Measurements from ENCODE around the gene TUBGCP6.

The TUBGCP6 gene

DNA sequence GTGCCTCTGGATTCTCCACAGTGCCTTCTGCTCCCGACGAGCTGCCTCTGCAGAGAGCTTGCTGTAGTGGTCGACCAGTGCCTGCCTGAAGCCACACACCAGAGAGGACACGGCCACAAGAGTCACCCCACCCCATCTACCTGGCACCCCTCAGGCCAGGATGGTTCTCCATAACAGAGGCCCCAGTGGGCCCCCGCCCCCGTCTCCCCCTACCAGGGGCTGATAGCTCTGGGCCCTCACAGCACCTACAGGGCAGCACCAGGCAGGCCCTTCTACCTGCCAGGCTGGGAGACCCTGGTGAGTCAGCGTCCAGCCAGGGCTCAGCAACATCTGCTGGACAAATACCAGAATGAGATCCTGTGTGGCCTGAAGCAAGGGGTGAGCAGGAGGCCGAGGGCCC is 22.3 kb downstream of the TUBGCP6 start:
- no peak for DNase-seq

DNA sequence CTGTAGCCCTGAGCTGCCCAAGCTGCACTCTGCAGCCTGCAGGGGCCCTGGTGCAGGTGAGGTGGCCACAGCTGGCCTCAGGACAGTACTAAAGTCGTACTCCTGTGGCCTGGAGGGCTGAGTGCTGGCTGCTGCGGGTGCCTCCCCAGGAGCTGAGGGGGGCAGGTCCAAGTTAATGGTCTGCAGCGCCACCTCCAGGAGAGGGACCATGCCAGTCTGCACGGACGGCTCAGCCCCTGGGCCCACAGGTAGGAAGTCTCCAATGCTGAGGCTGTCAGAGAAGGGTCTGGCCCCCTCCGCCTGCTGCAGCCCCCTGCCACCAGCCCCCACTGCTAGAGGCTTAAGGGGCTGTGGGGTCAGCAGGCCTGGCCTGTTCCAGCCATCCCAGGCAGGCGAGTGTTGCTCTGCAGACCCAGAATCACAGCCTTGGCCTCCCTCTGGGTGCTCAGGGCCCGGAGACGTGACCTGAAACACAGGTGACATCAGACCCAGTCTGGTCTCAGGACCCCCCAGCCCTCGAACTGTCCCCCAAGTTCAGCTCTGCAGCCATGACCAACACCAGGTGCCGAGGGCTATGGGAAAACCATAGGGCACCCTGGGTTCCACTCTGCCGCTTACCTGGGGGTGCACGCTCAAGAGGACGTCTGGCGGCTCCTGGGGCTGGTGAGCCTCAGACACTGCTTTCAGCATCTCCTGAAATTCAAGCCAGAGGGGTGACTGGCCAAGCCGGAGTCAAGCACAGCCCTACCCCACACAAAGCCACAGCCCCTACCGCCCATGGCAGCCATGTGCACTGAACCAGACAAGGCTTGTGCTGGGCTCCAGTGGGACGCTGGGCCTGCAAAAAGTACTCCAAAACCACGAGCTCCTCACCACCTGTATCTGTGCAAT is 23.2 kb downstream of the TUBGCP6 start:
- no peak for DNase-seq

DNA sequence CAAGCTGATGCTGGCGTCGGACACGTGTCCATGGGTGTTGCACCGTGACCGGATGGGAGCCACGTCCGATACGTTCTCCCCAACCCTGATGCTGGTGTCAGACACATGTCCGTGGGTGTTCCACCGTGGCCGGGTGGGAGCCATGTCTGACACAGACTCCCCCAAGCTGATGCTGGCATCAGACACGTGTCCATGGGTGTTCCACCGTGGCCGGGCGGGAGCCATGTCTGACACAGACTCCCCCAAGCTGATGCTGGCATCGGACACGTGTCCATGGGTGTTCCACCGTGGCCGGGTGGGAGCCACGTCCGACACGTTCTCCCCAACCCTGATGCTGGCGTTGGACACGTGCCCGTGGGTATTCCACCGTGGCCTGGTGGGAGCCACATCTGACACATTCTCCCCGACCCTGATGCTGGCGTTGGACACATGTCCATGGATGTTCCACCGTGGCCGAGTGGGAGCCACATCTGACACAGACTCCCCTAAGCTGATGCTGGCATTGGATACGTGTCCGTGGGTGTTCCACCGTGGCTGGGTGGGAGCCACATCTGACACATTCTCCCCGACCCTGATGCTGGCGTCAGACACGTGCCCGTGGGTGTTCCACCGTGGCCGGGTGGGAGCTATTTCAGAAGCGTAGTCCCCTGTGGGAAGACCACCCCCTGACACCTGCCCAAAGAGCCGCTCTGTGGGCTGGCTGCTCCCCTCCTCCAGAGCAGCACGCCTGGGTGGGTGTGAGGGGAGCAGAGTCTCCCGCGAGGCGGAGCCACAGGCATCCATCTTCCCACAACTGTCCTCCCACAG is 24.0 kb downstream of the TUBGCP6 start:
- no peak for DNase-seq

DNA sequence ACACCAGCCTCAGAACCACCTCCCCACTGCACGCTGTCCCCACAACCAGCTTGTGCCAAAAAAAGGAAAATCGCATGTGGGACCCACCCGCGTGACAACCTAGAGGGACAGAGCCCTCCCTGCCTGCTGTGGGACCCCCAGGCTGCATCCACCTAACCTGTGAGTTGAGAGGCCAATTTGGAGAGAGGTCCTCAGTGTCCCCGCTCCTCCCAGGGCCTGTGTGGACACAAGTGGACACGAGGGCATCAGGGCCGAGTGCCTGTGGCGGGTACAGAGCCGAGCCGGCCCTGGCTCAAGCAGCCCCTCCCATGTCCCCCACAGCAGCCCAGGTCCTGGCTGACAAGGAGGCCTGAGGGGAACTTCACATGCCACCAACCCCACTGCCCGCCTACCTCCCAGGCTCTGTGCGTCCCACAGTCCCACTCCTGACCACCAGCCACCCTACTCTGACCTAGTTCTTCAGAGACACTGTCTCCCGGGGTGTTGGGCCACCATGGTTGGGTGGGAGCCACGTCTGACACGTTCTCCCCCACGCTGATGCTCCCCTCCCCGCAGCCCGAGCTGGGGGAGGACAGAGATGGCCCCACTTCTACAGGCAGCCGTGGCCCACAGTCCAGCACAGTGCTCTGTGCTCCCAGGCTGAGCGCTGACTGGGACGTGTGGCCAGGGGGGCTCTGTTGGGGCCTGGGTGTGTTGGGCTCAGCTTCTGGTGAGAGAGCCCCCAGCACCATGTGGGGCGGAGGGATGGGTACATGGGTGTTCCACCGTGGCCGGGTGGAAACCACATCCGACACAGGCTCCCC is 24.8 kb downstream of the TUBGCP6 start:
- DNase-seq, result no peak

DNA sequence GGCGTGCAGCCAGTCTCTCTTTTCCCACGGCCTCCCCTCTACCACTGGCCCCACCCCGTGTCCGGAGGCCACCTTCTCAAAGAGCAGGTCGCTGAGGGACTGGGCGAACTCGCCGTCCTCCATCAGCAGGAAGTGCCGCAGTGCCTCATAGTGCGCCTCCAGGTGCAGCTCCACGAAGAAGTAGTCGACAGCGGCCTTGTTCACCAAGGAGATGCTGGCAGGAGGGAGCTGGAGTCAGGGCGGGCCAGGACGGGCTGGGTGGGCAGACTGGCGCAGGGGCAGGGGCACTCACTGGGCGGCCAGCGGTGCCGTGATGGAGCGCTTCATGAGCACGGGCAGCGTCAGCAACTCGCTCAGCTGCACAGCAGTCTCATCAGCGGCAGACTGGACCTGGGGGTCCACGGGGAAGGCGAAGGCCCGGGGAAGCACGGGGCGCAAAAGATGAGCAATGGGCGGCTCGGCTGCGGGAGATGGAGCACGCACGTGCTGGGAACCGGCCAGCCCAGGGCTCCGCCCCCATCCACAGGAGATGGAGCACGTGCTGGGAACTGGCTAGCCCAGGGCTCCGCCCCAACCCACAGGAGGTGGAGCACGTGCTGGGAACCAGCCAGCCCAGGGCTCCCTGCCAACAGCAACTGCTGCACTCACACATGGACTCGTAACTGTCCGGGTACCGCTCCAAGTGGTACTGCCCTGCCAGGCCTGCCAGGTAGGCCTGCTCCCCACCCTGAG is 25.7 kb downstream of the TUBGCP6 start:
- DNase-seq, result no peak

DNA sequence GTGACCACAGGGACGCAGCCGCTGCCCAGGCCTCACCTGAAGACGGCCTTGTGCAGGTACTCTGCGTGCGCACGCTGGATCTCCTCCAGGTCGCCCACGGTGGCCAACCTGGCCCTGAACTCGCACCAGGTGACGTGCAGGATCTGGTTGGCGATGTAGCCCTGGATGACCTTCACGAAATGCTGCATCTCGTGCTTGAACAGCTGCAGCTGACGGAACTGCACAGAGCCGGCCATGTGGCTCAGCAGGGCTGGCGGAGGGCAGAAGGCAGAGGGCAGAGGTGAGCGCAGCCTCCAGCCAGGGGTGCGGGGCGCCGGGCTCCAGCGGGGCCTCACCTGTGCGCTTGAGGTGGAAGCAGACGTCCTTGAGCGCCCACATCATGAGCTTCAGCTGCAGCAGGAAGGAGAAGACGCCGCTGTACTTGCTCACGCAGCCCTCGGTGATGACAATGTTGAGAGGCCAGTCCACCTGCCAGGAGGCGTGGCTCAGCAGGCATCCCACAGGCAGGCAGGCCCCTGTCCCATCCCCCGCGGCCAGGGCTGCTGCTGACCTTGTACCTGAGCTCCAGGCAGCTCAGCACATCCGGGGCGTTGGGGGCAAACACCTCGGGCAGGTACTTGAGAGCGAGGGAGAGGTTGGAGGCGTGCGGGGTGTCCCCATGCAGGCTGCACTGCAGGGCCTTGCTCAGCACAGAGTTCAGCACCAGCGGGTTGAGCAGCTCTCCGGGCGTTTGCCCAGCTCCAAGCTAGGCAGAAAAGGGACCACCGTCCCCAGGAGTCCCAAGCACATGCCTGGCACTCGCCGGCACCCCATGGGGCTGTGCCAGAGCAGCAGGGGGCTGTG is 26.4 kb downstream of the TUBGCP6 start:
- DNase-seq, result no peak

DNA sequence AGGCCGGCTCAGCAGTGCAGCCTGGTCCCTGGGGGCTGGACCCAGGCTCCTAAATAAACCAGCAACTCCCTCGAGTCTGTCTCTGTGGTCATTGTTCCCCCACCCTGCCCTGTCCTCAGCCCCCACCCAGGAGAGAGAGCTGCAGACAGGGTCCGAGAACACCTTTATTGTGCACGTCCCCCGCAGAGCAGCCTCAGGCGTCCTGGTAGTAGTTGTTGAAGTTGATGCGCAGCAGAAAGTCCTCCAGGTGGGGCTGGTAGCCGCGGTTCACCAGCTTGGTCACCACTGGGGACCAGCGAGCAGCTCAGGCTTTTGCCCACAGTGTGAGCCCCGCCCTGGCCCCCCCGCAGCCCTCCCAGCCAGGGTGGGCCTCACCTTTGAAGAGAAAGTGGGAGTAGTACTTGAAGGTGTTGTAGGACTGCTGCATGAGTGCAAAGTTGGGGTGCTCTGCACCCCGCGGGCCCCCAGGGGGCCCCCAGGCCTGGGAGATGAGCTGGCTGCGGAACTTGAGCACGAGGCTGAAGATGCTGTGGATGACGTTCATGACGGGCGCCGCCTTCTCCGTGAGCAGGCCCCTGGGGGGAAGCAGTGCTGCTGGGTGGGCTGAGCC is 27.2 kb downstream of the TUBGCP6 start:
- DNase-seq, result no peak

DNA sequence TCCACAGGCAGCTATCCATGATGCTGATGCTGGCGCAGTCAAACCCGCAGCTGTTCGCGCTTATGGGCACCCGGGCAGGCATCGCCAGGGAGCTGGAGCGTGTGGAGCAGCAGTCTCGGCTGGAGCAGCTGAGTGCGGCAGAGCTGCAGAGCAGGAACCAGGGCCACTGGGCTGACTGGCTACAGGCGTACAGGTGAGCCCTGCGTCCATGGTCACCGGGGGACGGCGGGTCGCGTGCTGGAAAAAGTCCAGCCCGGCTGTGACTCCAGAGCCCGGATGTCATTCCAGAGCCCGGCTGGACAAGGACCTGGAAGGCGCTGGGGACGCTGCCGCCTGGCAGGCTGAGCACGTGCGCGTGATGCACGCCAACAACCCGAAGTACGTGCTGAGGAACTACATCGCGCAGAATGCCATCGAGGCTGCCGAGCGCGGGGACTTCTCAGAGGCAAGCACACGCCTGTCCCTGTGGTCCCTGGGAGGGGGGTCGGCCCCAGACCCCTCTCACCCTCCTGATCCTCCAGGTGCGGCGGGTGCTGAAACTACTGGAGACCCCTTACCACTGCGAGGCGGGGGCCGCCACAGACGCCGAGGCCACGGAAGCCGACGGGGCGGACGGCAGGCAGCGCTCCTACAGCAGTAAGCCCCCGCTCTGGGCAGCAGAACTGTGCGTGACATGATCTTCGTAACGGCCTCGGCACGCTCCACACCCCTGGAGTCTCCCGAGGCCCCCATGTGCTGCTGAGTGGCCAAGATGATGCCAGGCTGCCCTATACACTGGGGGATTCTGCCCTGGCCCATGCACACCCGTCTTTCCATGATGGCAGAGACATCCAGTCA is 27.9 kb downstream of the TUBGCP6 start:
- DNase-seq, result no peak

DNA sequence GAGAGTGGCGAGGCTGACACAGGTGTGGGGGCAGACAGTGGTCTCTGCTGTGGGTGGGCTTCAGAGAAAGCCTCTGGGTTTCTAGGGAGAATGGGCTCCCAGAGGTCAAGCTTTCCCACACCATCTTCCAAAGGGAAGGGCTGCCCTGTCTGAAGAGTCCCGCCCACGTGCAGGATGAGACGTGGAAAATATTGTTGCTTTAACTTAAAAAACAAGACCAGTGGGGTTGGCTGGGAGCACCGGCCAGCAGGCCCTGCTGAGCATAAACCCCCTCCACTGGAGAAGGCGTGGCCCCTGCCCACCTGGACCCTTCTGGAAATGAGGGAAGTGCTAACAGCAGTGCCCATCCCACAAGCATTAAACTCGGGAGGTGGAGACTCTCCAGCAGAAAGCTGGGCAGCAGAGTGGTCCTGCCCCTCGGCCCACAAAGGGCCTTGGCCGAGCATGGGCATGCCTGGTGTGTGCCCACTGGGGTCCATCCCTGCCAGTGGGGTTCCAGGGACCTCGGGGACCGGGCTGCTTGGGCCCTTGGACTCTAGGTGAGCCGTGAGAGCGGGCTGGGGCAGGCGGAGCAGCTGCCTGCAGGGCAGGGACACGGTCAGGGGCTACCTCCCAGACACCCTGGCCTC is 28.7 kb downstream of the TUBGCP6 start:
- DNase-seq, result no peak

DNA sequence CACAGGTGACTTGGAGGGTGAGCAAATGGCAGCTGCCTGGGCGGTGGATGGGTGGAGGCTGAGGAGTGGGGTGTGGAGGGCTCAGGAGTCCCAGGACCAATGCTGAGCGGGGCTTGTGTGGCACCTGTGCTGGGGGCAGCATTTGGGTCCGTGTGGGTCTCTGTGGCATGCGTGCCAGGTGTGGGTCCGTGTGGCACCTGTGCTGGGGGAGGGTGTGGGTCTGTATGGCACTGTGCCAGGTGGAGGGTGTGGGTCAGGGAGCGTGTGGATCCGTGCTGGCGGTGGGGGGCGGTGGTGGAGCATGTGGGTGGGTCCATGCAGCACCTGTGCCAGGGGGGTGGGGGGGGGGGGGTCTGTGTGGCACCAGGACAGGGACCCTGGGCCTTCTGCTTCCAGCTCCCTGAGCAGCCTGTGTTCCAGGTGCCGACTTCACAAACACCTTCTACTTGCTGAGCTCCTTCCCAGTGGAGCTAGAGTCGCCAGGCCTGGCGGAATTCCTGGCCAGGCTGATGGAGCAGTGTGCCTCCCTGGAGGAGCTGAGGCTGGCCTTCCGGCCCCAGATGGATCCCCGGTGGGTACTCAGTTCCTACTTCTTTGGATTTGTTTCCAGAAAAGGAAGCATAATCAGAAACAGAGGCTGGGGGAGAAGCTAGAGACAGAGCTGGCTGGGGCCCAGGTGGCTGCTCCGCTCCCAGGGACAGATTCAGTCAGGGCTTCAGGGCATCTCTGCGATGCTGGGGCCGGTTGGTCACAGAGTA is 29.3 kb downstream of the TUBGCP6 start:
- no peak for DNase-seq

DNA sequence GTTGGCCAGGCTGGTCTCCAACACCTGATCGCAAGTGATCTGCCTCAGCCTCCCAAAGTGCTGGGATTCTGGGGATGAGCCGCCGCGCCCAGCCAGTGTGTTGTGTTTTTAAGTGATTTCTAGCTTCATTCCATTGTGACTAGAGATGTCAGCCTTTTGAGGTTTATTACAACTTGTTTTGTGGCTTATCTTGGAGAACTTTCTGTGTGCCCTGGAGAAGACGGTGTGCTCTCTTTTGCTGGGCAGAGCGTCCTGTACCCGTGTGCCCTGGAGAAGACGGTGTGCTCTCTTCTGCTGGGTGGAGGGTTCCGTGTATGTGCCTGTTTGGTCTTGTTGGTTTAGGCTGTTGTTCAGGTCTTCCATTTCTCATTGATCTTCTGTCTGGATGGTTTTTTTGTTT is 31.6 kb downstream of the TUBGCP6 start:
- DNase-seq, result no peak

DNA sequence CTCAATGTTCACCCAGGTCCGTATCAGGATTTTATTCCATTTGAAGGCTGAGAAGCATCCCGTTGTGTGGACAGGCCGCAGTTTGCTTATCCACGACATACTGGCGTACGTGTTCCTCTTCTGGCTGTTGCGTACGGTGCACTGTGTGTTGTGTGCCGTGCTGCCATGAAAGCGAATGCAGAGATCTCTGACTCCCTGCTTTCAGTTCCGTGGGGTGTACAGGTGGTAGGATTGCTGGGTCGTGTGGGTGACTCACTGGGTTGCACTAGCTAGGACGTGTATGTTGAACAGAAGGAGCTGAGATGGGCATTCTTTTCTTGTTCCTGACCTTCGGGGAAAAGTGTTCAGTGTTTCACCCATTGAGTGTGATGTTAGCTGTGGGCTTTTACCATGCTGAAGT is 33.7 kb downstream of the TUBGCP6 start:
- no peak for DNase-seq

DNA sequence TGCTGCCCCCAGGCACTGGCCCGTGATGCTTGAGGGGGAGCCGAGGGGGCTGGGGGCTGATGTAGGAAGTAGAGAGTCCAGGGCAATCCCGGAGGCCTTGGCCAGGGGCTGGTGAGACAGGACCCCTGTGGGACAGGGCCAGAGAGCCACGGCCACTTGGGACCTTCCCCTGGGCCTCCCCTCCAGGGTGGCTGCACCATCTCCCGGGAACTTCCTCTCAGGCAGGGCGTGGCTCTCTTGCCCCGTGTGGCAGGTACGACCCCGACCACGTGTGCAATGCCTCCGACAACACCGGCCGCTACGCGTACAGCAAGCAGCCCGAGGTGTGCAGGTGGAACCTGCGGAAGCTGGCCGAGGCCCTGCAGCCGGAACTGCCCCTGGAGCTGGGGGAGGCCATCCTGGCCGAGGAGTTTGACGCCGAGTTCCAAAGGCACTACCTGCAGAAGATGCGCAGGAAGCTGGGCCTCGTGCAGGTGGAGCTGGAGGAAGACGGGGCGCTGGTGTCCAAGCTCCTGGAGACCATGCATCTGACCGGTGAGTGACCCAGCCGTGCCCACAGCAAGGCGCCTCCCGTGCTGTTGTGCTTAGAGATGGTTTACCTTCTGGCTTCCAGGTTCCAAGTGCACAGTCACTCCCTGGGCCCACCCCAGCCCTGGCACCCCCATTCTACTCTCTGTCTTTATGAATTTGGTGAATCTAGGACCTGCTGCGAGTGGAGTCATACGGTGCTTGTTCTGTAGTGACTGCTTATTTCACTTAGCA is 34.3 kb downstream of the TUBGCP6 start:
- no peak for DNase-seq

DNA sequence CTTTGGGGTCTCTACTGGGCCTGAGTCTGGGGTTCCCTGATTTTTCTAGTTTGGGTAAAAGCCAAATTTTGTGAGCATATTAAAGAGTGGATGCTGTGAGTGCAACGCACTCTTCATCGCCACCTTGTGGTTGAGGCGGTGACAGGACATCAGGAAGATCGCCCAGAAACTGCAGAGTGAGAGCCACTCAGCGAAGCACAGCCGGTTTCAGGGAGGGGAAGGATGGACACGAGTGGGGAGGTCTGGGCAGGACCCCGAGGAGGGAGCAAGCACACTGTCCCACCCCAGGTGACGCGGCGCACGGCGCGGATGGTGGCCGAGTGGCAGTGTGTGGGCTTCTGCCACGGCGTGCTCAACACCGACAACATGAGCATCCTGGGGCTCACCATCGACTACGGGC is 34.9 kb downstream of the TUBGCP6 start:
- DNase-seq, result no peak

DNA sequence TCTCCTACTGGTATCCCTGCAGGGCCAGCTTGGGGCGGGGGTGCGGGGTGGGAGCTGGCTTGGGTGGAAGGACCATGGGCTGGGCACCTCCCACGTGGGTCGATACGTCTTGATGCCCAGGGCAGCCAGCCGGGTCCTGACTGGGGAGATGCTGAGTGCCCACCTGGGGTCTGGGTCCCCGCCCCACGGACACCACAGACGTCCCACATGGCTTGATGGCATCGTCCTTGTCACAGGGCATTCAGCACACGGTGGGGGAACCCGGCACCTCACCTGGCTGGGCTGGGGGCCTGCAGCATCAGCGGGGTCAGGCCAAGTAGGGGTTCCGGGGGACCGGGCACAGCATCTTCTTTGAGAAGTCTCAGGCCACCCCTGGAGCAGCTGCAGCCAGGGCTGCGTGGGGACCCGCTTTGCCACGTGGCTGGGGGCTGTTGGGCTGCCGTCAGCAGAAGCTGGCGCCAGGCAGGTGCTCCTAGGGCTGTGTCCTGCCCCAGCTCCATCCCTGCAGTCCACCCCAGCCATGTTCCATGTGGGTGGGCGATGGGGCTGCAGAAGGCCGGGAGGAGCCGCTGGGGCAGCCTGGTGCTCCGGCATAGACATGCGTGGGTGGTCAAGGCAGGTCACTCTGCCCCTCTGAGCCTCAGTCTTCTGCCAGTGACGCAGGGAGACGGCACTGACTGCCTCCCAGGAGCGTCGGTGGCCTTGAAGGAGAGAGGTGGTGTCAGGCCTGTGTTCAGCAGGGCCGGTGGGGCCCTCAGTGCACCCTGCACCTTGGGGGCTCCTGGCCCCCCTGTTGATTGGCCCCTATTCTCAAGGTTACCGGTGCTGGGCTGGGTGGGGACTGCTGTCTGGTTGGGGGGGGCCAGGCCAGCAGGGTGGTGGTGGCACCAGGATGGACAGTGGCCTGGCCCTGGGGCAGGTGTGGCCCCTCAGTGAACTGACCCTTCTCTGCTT is 35.6 kb downstream of the TUBGCP6 start:
- DNase-seq, result no peak

DNA sequence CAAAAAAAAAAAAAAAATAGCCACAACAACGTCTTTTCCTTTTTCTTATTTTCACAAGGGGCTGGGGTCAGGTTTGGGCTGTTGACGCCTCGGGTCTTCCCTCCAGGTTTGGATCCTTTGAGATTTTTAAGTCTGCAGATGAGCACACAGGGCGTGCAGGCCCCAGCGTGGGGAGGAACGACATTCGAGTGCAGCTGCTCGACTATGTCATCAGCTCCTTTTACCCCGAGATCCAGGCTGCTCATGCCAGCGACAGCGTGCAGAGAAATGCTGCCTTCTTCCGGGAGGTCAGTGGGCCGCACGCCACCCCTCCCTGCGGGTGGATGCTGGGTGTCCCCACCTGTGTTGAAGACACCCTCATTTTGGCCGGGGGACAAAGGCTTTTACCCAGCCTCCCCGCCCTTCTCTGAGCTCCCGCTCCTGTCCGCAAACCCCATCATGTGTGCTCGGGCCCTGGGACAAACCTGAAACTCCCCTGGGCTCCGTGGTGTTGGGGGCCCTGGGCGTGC is 36.3 kb downstream of the TUBGCP6 start:
- no peak for DNase-seq
